ENCODE measurements around the gene EXOC3. TPM values are rescaled to one million over a fixed set of nuclear protein-coding genes. Genes with fewer than 3 reads are reported as not detected.

Gene EXOC3
- total RNA-seq, 1 donor: 32.4 TPM

DNA sequence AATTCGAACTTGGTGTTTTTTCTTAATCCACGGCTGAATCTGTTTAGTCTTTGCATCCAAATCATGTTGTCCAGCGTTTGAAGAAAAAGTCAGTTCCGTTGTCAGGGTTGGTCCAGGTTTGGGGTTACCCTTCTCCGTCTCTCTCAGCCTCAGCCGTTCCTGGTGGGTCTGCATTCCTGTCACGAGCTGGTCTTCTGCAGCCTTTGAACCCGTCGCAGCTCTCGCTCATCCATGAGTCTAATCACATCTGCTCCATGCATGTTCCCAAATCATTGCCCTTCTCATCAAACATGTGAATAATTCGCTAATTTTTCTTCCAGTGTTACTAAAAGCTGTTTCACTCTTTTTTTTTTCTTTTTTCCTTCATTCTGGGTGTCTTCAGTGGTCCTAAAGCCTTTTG lies 39.0 kb upstream of the EXOC3 start:
- no peak for TF ChIP-seq CTCF (IDR thresholded peaks at IDR 0.05; ENCODE audit: insufficient read depth, low read depth, low read length)
- no peak overlapping the region for H3K4me3 ChIP-seq (ENCODE audit: low read depth, low read length)
- DNase-seq (ENCODE audit: low read depth): no peak

DNA sequence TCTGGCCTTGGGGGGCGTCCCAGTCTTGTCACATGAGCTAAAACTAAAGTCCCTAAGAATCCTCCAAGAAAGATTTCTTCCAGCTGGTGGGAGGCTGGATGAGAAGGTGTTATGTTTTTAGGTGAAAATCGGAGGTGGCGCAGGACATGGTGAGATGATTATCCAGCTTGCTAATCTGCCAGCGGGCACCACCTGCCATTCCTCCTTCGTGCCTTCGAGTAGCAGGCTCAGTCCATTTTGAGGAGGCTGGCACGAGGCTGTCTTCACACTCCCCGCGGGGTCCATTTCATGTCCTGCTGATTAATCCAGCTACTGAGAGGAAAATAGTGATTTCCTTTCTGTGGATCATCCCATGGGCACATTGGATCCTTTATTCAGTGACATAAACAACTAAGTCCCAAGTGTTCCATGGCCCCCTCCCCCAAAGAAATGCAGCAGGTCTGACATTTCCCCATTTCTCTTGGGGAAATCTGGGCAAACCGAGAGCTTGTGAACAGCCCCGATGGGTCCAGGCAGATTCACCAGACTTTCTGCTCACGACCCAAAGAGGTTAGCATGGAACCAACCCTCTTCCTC lies 38.2 kb upstream of the EXOC3 start:
- TF ChIP-seq CTCF (IDR thresholded peaks at IDR 0.05; ENCODE audit: insufficient read depth, low read depth, low read length): no peak
- DNase-seq (ENCODE audit: low read depth): no peak

GRCh38 chr5:405421-405820 lies 37.6 kb upstream of the EXOC3 start:
- H3K4me3 ChIP-seq (ENCODE audit: low read depth, low read length): no peak overlapping the region
- no peak for DNase-seq (ENCODE audit: low read depth)
- TF ChIP-seq CTCF (IDR thresholded peaks at IDR 0.05; ENCODE audit: insufficient read depth, low read depth, low read length): no peak

More for the DNA sequence above, 38.2 kb upstream of the EXOC3 start:
- no peak overlapping the region for H3K4me3 ChIP-seq (ENCODE audit: low read depth, low read length)

DNA sequence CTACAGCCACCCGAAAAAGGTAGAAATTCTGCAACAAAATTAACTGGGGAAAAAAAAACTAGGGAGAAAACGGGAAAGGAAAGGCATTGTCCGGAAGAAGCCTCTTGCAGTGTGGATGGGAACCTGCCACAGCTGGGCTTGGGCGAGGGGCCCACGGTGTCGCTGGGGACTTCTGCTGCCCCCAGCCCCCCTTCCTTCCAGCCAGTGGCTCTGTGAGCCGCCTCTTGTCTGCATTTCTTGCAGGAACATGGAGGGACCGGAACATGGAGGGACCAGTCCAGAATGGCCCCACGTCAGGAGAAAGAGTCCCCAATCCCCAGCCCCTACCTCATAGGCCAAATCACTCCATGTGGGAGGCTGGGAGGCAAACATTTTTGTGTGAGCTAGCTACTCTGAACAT lies 36.9 kb upstream of the EXOC3 start:
- DNase-seq (ENCODE audit: low read depth): no peak
- no peak for TF ChIP-seq CTCF (IDR thresholded peaks at IDR 0.05; ENCODE audit: insufficient read depth, low read depth, low read length)
- no peak overlapping the region for H3K4me3 ChIP-seq (ENCODE audit: low read depth, low read length)

- DNase-seq (ENCODE audit: low read depth): no peak
- H3K4me3 ChIP-seq (ENCODE audit: low read depth, low read length): no peak overlapping the region
- no peak for TF ChIP-seq CTCF (IDR thresholded peaks at IDR 0.05; ENCODE audit: insufficient read depth, low read depth, low read length)
Observed at GRCh38 chr5:407051-407450, 35.9 kb upstream of the EXOC3 start.

- no peak for TF ChIP-seq CTCF (IDR thresholded peaks at IDR 0.05; ENCODE audit: insufficient read depth, low read depth, low read length)
- DNase-seq (ENCODE audit: low read depth): no peak
- H3K4me3 ChIP-seq (ENCODE audit: low read depth, low read length): no peak overlapping the region
Observed at GRCh38 chr5:407801-408268, 35.1 kb upstream of the EXOC3 start.

- peak; percentile 28 for DNase-seq (ENCODE audit: low read depth)
- no peak overlapping the region for H3K4me3 ChIP-seq (ENCODE audit: low read depth, low read length)
- no peak for TF ChIP-seq CTCF (IDR thresholded peaks at IDR 0.05; ENCODE audit: insufficient read depth, low read depth, low read length)
Observed at GRCh38 chr5:410911-411517, 32.0 kb upstream of the EXOC3 start.
